Activated CD4-positive, alpha-beta T cell treated with anti-CD3 and anti-CD28 coated beads for 48 hours (primary cell): ENCODE results near the gene TNNC2.

Experiments used
- DNase-seq: peaks from one replicate; pipeline ENCODE4 v3.0.0-alpha.2; 2020

Gene TNNC2

DNA sequence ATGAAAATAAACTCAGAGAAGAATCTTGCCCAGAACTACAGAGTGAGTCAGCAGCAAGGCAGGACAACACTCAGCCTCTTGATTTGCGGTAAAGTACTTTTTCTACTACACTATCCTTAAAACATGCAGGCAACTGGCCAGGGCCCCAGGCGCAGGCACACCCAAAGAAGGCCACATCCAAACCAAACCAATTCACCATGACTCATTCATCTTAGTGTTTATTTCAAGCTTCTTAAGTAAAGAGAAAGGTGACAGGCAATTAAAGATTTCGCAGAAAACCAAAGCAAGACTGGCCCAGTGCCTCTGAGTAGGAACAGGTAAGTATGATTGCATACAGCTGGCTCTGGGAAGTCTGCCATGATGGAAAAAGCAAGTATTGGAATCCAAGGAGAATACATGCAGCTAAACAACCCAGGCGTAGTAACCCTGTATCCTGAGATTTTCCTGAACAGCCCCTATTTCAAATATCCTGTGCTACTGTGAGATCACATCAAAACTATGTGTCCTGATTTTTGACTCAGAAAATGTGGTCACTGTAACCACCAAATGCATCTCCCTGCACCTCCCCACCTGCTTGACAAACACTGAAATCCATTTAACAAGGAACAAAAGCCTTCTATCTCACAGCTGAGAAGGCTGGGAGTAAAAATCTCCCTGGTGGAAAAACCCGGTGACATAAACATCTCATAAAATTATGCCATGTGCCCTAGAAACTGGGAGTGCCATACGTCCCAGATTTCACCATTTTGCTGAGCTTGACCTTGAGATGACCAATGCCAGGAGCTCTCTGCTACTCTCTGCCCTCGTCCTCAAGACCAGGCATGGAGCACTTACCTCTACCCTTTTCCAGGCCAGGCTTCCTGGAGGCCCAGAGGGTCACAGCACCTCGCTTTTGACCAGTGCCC, 47.8 kb downstream of the TNNC2 start:
- no peak for DNase-seq

DNA sequence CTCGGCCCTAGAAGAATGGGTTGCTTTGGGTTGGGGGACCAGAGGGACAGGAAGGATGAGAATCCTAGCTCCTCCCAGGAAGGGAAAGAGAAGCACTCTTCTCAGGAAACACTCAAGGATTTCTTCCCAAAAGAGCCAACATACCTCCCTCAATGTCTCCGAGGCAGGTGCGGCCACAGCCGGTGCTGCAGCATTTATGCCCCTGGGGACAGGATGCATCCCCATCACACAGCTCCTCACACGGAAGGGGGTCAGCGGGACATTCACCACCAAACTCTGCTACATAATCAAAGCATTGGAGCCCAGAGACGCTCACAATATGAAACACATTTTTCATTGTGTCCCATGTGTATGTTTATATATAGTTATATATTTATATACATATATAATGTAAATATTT, 50.2 kb downstream of the TNNC2 start:
- DNase-seq = no peak

DNA sequence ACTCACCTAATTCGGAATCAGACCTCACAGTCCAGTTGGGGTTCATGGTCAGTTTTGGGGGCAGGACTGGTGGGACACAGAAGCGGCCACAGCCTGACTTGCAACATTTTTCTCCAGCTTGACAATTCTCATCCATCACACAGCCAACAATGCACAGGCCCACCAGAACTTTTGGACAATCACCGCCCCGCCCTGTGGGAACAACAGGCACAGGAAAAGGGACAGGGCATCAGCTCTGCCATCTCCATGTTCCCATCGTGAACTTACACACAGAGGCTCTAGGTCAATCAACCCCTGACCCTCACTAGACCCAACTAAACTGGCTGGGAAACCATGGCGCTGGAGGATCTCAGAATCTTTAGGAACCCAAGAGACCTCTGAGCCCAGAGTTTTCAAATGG, 51.7 kb downstream of the TNNC2 start:
- no peak for DNase-seq

DNA sequence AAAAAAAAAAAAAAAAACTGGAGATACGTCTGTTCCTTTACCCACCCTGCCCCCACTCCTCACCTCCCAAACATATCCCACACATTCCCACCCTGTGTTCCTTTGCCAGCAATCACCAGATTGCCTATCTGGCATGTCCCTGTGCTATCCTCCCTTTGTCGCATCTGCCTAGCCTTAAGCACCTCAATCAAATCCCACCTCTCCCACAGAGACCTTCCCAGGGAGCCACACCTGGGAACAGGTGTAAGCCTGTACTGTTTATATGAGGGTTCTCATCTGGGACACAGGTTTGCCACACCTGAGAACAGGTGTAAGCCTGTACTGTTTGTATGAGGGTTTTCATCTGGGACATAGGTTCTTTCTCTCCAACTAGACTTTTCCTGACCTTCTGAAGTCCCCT, 52.2 kb downstream of the TNNC2 start:
- no peak for DNase-seq
